Prostate gland (tissue), 2 donors: ENCODE measurements around the gene ADAP2. TPM values are rescaled to one million over a fixed set of nuclear protein-coding genes. Genes with fewer than 3 reads are reported as not detected.

Source experiments
- DNase-seq: peaks from one replicate; pipeline ENCODE4 v3.0.0-alpha.2; 2019; ENCODE audit warnings: low spot score
- H3K27ac ChIP-seq, 2 donors: fragments of 200-600 bp; sonication (generic); 2 replicates each; pipeline ENCODE4 v1.5.1; 2017 to 2019
- H3K27me3 ChIP-seq: fragments of 200-600 bp; sonication (generic); replicated peaks from 2 replicates; pipeline ENCODE4 v1.5.1; 2019; ENCODE audit not compliant: insufficient read depth
- H3K36me3 ChIP-seq, 2 donors: fragments of 200-600 bp; sonication (generic); 1 replicate in 1 of 2; 2 replicates in 1 of 2; pipeline versions ENCODE4 v1.5.1 to v1.8.1; 2017 to 2019
- H3K4me1 ChIP-seq: fragments of 200-600 bp; sonication (generic); replicated peaks from 2 replicates; pipeline ENCODE4 v1.5.1; 2019
- H3K4me3 ChIP-seq, 2 donors: fragments of 200-600 bp; sonication (generic); 2 replicates each; pipeline ENCODE4 v1.5.1; 2017 to 2019
- H3K9me3 ChIP-seq: fragments of 200-600 bp; sonication (generic); 2 replicates; pipeline ENCODE4 v1.5.1; 2017
- CTCF ChIP-seq, 4 experiments: fragments of 200-600 bp in 2 of 4; fragments of 450-650 bp in 2 of 4; sonication (generic) in 2 of 4; IDR thresholded peaks; 1 replicate in 3 of 4; 2 replicates in 1 of 4; pipeline ENCODE4 v1.5.1; 2016 to 2019; ENCODE audit warnings: antibody characterized with exemption in 4 of 4, mild to moderate bottlenecking in 2 of 4, moderate library complexity in 2 of 4
- POLR2A ChIP-seq: fragments of 450-650 bp; IDR thresholded peaks from one replicate; pipeline ENCODE4 v1.6.1; 2016; ENCODE audit warnings: antibody characterized with exemption, mild to moderate bottlenecking
- POLR2AphosphoS5 ChIP-seq: sonication (generic); formaldehyde crosslinking; IDR thresholded peaks from one replicate; pipeline ENCODE4 v1.6.1; 2017; ENCODE audit warnings: antibody characterized with exemption
- WGBS: methylation state at CpG from one replicate; pipeline ENCODE4 v1.1.5; 2018; 5-methylcytosine and 5-hydroxymethylcytosine counted together
- intact Hi-C: fragments of 100-400 bp; cut with DNase I; formaldehyde crosslinking; loops from one replicate; pipeline ENCODE4 v1.14.2; 2022
- total RNA-seq, 2 donors: library from RNA; depleted of rRNA; stranded (reverse); fragments of >200 nt; gene quantifications; one replicate each; pipeline ENCODE4 v1.1.0, GENCODE V29; 2016

Gene ADAP2
- total RNA-seq, 2 donors from 2014 or later = 5.8 to 12.3 TPM

- no peak for TF ChIP-seq POLR2AphosphoS5
- no peak for TF ChIP-seq CTCF (IDR thresholded peaks at IDR 0.05)
- no peak for TF ChIP-seq POLR2A
- no peaks in the 10 kb centered on the region for H3K36me3 ChIP-seq
- no peak overlapping the region for H3K4me3 ChIP-seq
- no peak for DNase-seq
- H3K9me3 ChIP-seq = no peaks in the 10 kb centered on the region
- WGBS = 97% methylated on average over 5 of the region's 5 CpGs
- no peak overlapping the region for H3K27ac ChIP-seq
- intact Hi-C loops = no loop called here
- no peaks in the 10 kb centered on the region for H3K4me1 ChIP-seq
- H3K27me3 ChIP-seq = no peaks in the 10 kb centered on the region
Measured at GRCh38 chr17:30950189-30950588, 28.4 kb downstream of the ADAP2 start.

- WGBS = 62% methylated on average over 9 of the region's 9 CpGs
Measured at GRCh38 chr17:30950669-30951399, 29.1 kb downstream of the ADAP2 start.

GRCh38 chr17:30952638-30953393 is 31.1 kb downstream of the ADAP2 start:
- Histone ChIP-seq H3K27me3 (no peaks in the 10 kb centered on the region), H3K27ac (no peak overlapping the region), H3K36me3 (no peaks in the 10 kb centered on the region), H3K4me3 (no peak overlapping the region), H3K9me3 (no peaks in the 10 kb centered on the region), H3K4me1 (no peaks in the 10 kb centered on the region)
- no peak for DNase-seq
- intact Hi-C loops = no loop called here
- no peak for TF ChIP-seq CTCF (IDR thresholded peaks at IDR 0.05)
- no peak for TF ChIP-seq POLR2A
- no peak for TF ChIP-seq POLR2AphosphoS5
- 87% methylated on average over 9 of the region's 9 CpGs for WGBS

More at GRCh38 chr17:30950669-30951399, 29.1 kb downstream of the ADAP2 start:
- TF ChIP-seq POLR2A (no peak), POLR2AphosphoS5 (peak; percentile 21), CTCF (IDR thresholded peaks at IDR 0.05) (no peak)
- H3K36me3 ChIP-seq = no peaks in the 10 kb centered on the region
- intact Hi-C loops = no loop called here
- H3K27me3 ChIP-seq = no peaks in the 10 kb centered on the region
- peak; percentile 26 for DNase-seq
- H3K4me3 ChIP-seq = no peak overlapping the region
- no peaks in the 10 kb centered on the region for H3K9me3 ChIP-seq
- no peak overlapping the region for H3K27ac ChIP-seq
- no peaks in the 10 kb centered on the region for H3K4me1 ChIP-seq

GRCh38 chr17:30954046-30954830 is 32.5 kb downstream of the ADAP2 start:
- no peak for TF ChIP-seq POLR2AphosphoS5
- no peak for TF ChIP-seq POLR2A
- no peak for TF ChIP-seq CTCF (IDR thresholded peaks at IDR 0.05)
- no peaks in the 10 kb centered on the region for H3K9me3 ChIP-seq
- no peak overlapping the region for H3K27ac ChIP-seq
- no peaks in the 10 kb centered on the region for H3K4me1 ChIP-seq
- no peaks in the 10 kb centered on the region for H3K36me3 ChIP-seq
- no peak for DNase-seq
- WGBS = 80% methylated on average over 6 of the region's 6 CpGs
- H3K4me3 ChIP-seq = no peak overlapping the region
- no peaks in the 10 kb centered on the region for H3K27me3 ChIP-seq
- intact Hi-C loops = no loop called here
